HG03342 (cell line): ENCODE measurements around the gene UCK1.

Experiments
- ATAC-seq: cut with Tn5 transposase; IDR thresholded peaks from one replicate; pipeline ENCODE4 v1.9.1; 2021; ENCODE audit warnings: mild to moderate bottlenecking, moderate library complexity; ENCODE audit not compliant: unreplicated experiment

Gene UCK1

DNA sequence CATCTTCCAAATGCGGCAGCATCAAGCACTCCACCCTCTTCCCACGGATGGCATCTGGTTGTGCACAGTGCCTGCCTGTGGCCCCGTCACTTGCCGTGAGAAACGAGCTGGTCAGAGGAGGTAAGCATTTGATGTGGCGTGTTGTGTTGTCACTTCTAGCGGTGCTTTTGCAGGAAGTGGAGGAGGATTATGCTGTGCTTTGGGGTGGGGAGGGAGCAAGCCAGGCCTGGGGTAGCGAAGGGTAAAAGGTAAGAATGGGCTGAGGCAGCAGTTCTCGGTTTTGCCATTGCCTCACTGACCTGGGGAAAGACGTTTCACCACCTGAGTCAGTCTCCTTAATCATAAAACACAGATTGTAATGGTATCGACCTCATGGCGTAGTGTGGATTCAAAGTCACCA, 30.7 kb downstream of the UCK1 start:
- ATAC-seq, result no peak

DNA sequence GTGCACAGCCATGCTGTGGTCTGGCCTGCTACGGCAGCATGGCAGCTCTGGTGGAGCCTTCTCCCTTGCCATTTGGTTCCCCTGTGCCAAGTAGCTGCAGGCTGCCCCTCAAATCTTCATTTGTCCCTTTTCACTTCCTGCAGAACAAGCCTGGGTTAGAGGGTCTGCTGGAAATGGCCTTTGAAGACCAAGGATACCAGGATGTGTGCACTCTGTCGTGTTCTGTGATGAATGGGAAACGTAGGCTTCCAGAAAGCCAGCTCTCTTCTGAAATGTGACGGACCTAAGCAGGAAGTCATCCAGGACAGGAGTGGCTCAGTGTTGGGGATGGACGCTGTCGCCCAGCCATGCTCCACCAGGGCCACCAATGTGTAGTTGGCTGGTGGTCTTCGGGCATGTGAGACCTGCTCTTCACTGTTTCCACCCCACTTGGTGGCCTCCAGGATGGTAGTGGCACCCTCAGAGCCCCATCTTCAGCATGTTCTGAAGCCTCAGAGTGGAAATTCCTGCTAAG, 31.8 kb downstream of the UCK1 start:
- ATAC-seq, result no peak

GRCh38 chr9:131496844-131497405, 34.1 kb downstream of the UCK1 start:
- ATAC-seq, result no peak

DNA sequence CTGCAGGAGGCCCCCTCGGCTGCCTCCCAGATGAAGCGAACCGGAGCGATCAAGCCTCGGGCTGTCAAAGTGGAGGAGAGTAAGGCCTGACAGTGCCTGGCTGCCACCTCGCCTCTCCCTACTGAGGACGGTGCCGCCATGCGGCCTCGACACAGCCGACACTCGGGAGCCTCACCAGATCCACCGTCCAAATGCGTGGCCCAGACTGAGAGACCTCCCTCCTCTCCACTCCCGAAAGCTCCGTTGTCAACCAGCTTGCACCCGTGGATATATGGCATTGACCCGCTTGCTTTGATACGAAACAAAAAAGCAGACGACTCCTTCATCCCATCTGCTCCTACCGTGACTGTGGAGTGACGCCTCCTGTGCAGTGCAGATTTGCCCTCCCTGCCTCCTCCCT, 35.3 kb downstream of the UCK1 start:
- ATAC-seq, result no peak

DNA sequence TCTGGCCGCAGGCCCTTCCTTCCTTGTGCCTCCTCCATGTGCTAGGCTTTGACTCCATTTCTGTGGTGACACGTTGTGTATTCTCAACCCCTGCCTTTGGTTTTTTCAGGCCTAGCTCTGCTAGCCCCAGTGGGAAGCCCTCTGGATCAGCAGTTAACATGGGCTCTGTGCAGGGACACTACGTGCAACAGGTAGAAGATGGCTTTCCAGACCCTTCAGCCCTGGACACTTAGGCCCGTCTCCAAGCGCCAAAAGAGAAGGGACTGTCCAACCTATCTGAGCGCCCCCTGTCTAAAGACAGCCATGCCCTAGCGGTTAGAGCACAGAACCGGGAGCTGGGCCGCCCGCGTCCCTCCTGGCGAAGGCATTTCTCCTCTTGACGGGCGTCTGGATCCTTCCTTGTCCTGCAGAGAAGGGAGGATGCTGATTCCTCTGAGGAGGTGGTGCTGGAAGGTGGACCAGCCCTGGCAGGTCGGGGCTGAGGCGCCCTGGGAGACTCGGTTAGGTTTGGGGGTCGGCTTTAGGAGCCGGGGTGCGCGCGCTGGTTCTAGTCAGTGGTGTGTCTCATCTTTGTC, 36.7 kb downstream of the UCK1 start:
- no peak for ATAC-seq

- ATAC-seq, result no peak
These were observed 39.0 kb downstream of the UCK1 start for GRCh38 chr9:131492070-131492469.

DNA sequence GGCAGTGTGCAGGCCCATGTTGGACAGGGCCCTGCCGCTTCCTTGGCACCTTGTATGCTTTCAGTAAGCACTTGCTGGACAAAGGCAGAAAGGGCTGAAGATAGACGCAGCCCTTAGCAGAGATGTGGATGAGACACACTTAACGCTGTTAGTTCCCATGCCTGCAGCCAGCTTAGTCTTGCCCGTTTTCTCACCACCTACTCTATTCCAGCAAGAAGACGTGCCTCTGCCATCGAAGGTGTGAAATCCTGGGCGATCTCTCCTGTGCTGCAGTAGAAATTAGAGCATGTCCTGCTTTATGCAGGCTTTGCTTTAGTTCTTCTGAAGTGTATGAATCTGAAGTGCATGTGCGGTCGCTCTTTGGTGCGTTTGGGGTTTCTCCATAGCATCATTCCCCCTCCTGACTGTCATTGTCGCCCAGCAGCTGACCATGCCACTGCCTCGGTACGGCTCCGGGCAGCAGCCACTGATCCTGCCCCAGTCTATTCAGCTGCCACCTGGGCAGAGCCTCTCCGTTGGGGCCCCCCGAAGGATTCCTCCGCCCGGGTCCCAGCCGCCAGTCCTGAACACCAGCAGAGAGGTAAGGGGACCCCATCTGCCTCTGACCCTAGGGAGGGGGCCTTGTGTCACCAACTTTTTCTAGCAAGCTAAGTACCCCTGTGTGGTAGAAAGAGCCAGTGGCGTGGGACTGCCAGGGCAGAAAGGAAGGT, 39.9 kb downstream of the UCK1 start:
- no peak for ATAC-seq

DNA sequence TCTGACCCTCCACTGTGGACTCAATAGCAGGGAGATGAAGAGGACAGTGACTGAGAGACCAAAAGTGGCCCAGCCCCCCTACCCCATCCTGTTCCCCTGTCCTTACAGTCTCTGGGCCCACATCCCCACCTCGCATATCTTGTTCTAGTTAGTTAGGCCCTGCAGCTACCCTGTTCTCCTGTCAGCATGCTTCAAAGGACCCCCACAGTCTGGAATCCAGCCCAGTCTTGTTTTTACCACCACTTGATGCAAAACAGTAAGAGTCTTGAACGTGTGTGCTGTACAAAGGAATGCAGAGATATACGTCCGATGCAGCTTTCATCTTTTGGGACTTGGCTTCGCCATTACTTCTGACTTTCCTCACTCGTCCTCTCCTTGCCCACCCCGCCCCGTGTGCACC, 40.5 kb downstream of the UCK1 start:
- no peak for ATAC-seq

DNA sequence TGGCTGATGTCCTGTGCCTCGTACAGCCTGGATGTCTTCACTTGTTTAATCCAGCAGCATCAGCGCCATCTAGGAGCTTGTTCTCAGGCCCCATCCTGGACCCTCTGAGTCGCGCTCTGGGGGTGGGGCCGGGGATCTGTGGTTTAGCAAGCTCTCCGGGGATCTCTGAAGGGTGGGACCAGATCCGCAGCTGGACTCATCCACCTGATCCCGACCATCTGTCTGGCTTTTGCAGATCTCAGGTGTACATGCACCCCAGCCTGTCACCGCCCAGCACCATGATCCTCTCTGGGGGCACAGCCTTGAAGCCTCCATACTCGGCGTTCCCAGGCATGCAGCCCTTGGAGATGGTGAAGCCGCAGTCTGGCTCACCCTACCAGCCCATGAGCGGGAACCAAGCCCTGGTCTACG, 43.4 kb downstream of the UCK1 start:
- no peak for ATAC-seq

DNA sequence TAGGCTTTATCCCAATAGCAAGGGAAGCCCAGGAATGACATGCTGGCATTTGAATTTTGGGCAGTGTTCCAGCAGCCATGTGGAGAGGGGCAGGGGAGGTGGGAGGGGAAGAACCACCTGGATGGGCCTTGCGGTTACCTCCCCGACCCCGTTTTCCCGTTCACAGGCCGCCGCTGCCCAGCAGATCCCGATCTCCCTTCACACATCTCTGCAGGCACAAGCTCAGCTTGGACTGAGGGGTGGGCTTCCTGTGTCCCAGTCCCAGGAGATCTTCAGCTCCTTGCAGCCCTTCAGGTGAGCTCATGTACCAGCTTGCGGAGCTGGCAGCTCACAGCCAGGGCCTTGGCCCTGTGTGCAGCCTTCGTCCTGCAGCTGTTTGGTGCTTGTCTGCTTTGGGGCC, 44.1 kb downstream of the UCK1 start:
- no peak for ATAC-seq

GRCh38 chr9:131485728-131486422, 45.2 kb downstream of the UCK1 start:
- no peak for ATAC-seq

DNA sequence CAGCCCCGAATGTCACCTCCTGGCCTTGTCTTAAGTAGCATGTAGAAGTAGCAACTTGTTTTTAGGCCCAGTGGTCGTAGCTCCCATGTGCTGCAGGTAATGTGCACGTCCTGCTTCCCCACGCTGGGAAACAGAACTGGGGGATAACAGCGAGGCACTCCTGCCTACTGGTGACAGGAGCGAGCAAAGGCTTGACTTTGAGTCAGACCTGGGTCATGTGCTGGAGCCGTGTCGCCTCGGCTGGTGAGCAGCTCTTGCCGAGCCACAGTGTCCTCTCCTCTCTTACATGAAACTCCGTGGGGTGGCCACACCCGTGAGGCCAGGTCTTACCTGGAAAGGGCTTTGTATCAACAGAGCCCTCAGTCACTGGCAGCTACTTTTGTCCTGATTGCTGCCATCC, 45.9 kb downstream of the UCK1 start:
- no peak for ATAC-seq

DNA sequence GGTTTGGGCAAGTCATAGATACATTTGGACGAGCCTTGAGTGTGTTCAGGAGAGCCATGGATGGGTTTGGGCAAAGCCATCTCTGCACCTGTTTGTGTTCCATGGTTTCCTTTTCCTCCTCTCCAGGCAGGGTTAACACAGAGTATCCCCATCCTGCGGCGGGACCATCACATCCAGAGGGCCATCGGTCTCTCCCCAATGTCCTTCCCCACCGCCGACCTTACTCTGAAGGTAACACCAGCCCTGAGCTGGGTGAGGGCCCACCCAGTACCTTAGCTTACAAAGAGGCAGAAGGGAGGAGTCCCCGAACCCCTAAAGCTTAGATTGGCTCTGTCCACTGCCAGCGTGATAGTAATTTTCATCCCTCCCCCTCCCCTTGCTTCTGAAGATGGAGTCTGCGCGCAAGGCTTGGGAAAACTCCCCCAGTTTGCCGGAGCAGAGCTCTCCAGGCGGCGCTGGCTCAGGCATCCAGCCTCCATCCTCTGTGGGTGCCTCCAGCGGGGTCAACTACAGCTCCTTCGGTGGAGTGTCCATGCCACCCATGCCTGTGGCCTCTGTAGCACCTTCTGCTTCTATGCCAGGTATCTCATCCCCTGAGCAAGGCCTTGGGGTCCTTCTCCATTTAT, 46.4 kb downstream of the UCK1 start:
- ATAC-seq, result no peak

DNA sequence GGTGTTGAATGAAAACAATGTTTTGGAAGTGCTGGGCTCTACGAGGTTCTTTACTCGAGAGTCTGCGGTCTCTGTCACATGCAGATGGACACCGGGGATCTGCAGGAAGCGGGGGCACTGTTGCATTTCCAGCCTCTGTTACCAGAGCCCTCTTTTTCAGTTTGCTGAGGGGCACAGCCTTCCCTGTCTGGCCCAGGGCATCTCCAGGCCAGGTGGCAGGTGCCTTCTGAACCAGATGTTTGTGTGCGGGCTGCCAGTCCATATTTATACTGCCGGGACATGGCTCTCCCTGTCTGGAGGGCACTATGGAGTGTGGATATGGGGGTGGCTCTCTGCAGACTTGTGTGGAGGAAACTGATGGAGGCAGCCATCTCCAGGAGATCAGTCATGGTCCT, 47.0 kb downstream of the UCK1 start:
- no peak for ATAC-seq

DNA sequence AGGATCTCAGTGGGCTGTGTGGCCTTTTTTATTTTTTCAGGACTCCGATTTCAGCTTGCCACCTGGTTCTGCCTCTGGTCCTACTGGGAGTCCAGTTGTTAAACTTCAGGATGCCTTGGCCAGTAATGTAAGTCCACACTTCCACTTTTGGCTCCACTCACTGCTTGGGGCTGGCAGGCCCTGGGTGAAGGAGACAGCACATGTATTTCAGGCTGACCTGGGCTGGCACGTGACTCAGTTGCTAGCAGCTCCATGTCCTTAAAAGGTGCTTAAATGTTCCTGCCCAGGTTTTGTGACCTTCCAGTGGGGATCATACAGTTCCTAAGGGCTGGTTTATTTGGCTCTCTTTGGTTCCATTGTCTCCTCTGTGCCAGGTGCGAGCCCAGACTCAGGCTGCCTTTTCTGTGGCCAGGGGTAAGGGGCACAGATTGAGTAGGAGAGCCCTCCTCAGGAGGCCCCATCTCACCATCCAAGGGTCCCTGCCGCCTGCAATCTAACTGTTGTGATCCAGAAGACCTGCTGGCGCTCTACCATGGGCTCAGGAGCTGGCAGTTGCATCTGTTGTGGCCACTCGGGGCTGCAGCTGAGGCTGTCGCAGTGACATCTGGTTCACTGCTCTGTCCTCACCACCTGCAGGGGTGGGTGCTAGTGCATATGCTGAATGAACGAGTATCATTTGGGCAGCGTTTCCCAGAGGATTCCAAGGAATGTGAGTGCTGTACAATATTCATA, 47.6 kb downstream of the UCK1 start:
- no peak for ATAC-seq

DNA sequence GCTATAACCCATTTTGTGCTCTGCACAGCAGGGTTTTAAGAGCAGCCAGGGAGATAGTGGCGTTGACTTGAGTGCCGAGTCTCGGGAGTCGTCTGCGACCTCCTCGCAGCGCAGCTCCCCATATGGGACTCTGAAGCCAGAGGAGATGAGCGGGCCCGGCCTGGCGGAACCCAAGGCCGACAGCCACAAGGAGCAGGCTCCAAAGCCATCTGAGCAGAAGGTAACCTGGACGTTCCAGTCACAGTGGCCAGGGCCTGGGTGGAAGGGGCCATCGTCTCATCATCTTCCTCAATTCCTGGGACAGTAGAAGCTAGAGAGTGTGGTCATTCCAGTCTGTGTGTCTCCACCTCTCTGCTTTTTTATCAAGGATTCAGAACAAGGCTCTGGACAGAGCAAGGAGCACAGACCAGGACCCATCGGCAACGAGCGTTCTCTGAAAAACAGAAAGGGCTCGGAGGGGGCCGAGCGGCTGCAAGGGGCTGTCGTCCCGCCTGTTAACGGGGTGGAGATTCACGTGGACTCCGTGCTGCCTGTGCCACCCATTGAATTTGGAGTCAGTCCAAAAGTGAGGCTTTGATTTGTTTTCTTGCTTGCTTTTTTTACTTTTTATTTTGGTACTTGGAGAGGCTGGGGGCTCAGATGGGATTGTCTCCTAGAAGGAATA, 48.6 kb downstream of the UCK1 start:
- ATAC-seq, result no peak

GRCh38 chr9:131481441-131482342, 49.4 kb downstream of the UCK1 start:
- no peak for ATAC-seq

DNA sequence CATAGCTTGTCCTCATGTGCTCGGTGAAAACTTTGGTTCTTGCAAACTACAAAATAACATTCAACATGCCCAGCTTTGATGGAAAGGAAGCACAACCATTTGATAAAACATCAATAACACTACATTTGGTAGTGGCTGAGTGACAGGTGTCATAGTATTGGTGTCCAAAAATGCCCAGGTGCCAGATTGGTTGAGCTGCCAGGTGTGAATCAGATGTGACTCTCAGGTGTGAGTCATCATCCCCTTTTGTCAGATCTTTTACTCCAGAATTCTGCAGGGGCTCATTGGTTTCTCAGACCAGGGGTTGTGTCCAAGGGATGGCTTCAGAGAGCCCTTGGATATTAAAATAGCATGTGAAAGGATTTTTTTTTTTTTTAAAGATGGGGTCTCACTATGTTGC, 50.8 kb downstream of the UCK1 start:
- ATAC-seq, result no peak

DNA sequence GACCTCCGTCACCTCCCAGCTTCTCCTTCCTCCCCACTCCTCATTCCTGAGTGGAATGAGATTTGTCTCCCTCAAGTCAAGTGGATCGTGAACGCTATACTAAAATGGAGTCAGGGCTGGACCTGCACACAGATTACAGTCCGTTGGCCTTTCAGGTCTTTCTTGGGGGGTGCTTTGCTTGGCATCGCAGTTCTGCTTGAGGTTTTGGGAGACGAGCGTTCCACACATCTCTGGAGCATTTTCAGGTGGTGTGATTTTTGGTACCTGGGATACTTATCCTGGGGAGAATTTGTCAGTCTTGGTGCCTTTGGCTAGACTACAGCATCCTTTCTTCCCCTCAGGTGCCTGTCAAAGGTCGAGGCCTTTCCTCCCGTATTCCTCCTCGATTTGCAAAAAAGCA, 52.2 kb downstream of the UCK1 start:
- ATAC-seq, result no peak
